Breast epithelium (tissue), 3 donors: ENCODE data around the gene BZW2.
A peak's percentile ranks its signal among the peaks of the same experiment; 100 is the strongest.

ENCODE experiments used
- POLR2AphosphoS5 ChIP-seq, 3 donors: sonication (generic); formaldehyde crosslinking; IDR thresholded peaks; one replicate each; pipeline ENCODE4 v1.6.1; 2017; ENCODE audit warnings: antibody characterized with exemption in 3 of 3
- TF ChIP-seq, protein P1 (sequence below), 3 donors: fragments of 450-650 bp; IDR thresholded peaks; one replicate each; pipeline ENCODE4 v1.5.1; 2016 to 2017; ENCODE audit warnings: antibody characterized with exemption in 3 of 3, mild to moderate bottlenecking in 3 of 3, moderate library complexity in 3 of 3

DNA sequence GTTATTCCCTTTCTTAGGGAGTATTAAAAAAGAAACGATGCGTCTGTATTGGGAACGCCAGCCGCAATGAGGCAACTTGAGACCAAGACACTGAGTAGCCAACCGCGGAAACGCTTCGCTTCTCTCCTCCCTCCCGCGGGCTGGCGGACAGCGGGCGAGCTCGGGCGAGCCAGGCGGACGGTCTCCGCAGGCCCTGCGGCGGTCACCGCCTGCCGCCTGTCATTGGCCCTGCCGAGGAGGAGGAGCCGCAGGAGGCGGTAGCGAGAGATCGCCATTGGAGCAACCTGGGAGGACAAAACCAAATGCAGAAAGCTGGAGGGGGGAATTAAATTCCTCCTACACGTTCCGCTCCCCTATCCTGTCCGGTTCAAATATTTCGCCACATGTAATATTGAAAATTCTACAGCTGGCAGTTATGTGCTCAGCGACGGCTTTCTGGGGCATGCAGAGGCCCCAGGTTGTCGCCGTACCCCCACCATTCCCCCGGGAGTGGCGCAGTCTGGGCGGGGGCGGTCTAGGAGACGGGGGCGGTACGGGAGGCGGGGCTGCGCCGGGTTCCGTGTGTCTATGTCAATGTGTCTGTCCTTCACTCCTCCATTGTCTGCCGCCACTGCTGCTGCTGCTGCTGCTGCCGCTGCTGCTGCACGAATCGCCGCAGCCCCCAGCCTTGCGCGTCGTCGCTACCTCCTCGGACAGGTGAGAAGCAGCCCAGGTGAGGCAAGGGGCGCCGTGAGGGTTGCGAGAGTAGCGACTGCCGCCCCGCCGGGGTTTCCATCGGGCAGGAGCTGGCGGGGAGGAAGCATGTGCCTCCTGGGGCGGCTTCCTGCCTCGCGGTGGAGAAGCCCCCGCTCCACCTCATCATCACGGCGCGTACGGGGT is at the start of gene BZW2, which contains the start of gene ANKMY2:
- TF ChIP-seq, protein P1, sequence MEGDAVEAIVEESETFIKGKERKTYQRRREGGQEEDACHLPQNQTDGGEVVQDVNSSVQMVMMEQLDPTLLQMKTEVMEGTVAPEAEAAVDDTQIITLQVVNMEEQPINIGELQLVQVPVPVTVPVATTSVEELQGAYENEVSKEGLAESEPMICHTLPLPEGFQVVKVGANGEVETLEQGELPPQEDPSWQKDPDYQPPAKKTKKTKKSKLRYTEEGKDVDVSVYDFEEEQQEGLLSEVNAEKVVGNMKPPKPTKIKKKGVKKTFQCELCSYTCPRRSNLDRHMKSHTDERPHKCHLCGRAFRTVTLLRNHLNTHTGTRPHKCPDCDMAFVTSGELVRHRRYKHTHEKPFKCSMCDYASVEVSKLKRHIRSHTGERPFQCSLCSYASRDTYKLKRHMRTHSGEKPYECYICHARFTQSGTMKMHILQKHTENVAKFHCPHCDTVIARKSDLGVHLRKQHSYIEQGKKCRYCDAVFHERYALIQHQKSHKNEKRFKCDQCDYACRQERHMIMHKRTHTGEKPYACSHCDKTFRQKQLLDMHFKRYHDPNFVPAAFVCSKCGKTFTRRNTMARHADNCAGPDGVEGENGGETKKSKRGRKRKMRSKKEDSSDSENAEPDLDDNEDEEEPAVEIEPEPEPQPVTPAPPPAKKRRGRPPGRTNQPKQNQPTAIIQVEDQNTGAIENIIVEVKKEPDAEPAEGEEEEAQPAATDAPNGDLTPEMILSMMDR (IDR thresholded peaks at IDR 0.05) = peak in 1 of 3 donors; percentile 31
- peak; percentile 87 to 97 (median 94) for TF ChIP-seq POLR2AphosphoS5 (IDR thresholded peaks at IDR 0.05)
